CD4-positive, alpha-beta T cell treated with Interferon alpha-2 for 1 hour (primary cell): Measurements from ENCODE around the gene TULP1.

ENCODE experiments used
- DNase-seq, 2 donors: peaks; one replicate each; pipeline ENCODE4 v3.0.0-alpha.2; 2020 to 2022

The TULP1 gene

GRCh38 chr6:35481226-35481625 lies 31.5 kb downstream of the TULP1 start:
- DNase-seq: no peak

GRCh38 chr6:35480176-35480575 lies 32.5 kb downstream of the TULP1 start:
- DNase-seq: no peak

GRCh38 chr6:35478259-35478658 lies 34.4 kb downstream of the TULP1 start:
- DNase-seq: no peak

- no peak for DNase-seq
Observed at GRCh38 chr6:35477551-35478179, 35.0 kb downstream of the TULP1 start.

GRCh38 chr6:35477028-35477427 lies 35.7 kb downstream of the TULP1 start:
- no peak for DNase-seq

- no peak for DNase-seq
Observed at GRCh38 chr6:35476004-35476403, 36.7 kb downstream of the TULP1 start.

- no peak for DNase-seq
Observed at GRCh38 chr6:35475573-35475972, 37.1 kb downstream of the TULP1 start.

- no peak for DNase-seq
Observed at GRCh38 chr6:35474942-35475570, 37.6 kb downstream of the TULP1 start.

- no peak for DNase-seq
Observed at GRCh38 chr6:35474131-35474941, 38.4 kb downstream of the TULP1 start.

- no peak for DNase-seq
Observed at GRCh38 chr6:35473850-35474130, 38.9 kb downstream of the TULP1 start.

- DNase-seq: no peak
Observed at GRCh38 chr6:35473075-35473849, 39.4 kb downstream of the TULP1 start.

GRCh38 chr6:35471836-35472345 lies 40.8 kb downstream of the TULP1 start:
- no peak for DNase-seq

GRCh38 chr6:35470663-35471120 lies 42.0 kb downstream of the TULP1 start:
- no peak for DNase-seq

GRCh38 chr6:35469751-35470662 lies 42.7 kb downstream of the TULP1 start:
- DNase-seq: peak in 1 of 2 donors; percentile 31

- peak in 1 of 2 donors; percentile 27 for DNase-seq
Observed at GRCh38 chr6:35468980-35469750, 43.5 kb downstream of the TULP1 start.

- peak; percentile 97 to 98 for DNase-seq
Observed at GRCh38 chr6:35468181-35468979, 44.3 kb downstream of the TULP1 start, which contains the start of gene RPL10A. Gene RPL10A (plus strand): TSS chr6:35468401. CDS start chr6:35468435, 34 bp downstream.

- no peak for DNase-seq
Observed at GRCh38 chr6:35465646-35466045, 47.0 kb downstream of the TULP1 start.

- DNase-seq: no peak
Observed at GRCh38 chr6:35463292-35463691, 49.4 kb downstream of the TULP1 start.

GRCh38 chr6:35461270-35461669 lies 51.4 kb downstream of the TULP1 start:
- no peak for DNase-seq

- DNase-seq: no peak
Observed at GRCh38 chr6:35457907-35458306, 54.8 kb downstream of the TULP1 start.
